GM12878 (cell line): ENCODE measurements around the gene PSTPIP2.

Experiments
- BRCA1 ChIP-seq: IDR thresholded peaks from 2 replicates; pipeline ENCODE4 v1.6.1; 2011; ENCODE audit warnings: low read depth, low read length, improper control_type of control experiment
- CEBPB ChIP-seq, 2 experiments: fragments of 150-350 bp in 1 of 2; IDR thresholded peaks; 2 replicates each; pipeline ENCODE4 v1.6.1; 2012 to 2014; ENCODE audit warnings: low read depth in 2 of 2, low read length in 2 of 2, borderline replicate concordance in 1 of 2, inconsistent platforms in 1 of 2
- CHD1 ChIP-seq: IDR thresholded peaks from 2 replicates; pipeline ENCODE4 v1.6.1; 2012; ENCODE audit warnings: low read depth, low read length, improper control_type of control experiment
- CREB1 ChIP-seq: IDR thresholded peaks from 2 replicates; pipeline ENCODE4 v1.6.1; 2012; ENCODE audit warnings: low read depth, mild to moderate bottlenecking, inconsistent platforms
- CTCF ChIP-seq, 3 experiments: IDR thresholded peaks in 2 of 3; conservative IDR thresholded peaks in 1 of 3; 2 replicates each; pipeline ENCODE4 v1.5.1; 2011; ENCODE audit warnings: low read depth in 3 of 3, low read length in 3 of 3, mild to moderate bottlenecking in 3 of 3, control low read depth in 2 of 3, moderate library complexity in 2 of 3, inconsistent platforms in 1 of 3, mixed read lengths in 1 of 3; ENCODE audit not compliant: control insufficient read depth in 2 of 3, insufficient read depth in 1 of 3; ENCODE audit errors: extremely low read depth in 1 of 3
- EP300 ChIP-seq, 2 experiments: fragments of 150-350 bp in 1 of 2; IDR thresholded peaks; 2 replicates each; pipeline ENCODE4 v1.6.1; 2011 to 2012; ENCODE audit warnings: low read depth in 2 of 2, low read length in 2 of 2, borderline replicate concordance in 1 of 2, improper control_type of control experiment in 1 of 2, inconsistent platforms in 1 of 2; ENCODE audit not compliant: control insufficient read depth in 1 of 2
- EZH2 ChIP-seq: IDR thresholded peaks from 2 replicates; pipeline ENCODE4 v1.6.1; 2012; ENCODE audit warnings: low read depth, mild to moderate bottlenecking, control low read depth, inconsistent platforms, low read length, borderline replicate concordance; ENCODE audit not compliant: control insufficient read depth
- JUND ChIP-seq: IDR thresholded peaks from 2 replicates; pipeline ENCODE4 v1.6.1; 2012; ENCODE audit warnings: low read depth, mild to moderate bottlenecking, low read length, improper control_type of control experiment, moderate library complexity
- NFYB ChIP-seq: IDR thresholded peaks from 2 replicates; pipeline ENCODE4 v1.6.1; 2011; ENCODE audit warnings: low read depth, mild to moderate bottlenecking, low read length, improper control_type of control experiment, moderate library complexity; ENCODE audit not compliant: insufficient read depth
- NR2F1 ChIP-seq: fragments of 450-650 bp; conservative IDR thresholded peaks from 2 replicates; pipeline ENCODE4 v1.6.1; 2017; ENCODE audit warnings: mild to moderate bottlenecking
- POLR2AphosphoS2 ChIP-seq: IDR thresholded peaks from 2 replicates; pipeline ENCODE4 v1.6.1; 2011; ENCODE audit warnings: low read depth, mild to moderate bottlenecking, low read length, improper control_type of control experiment, moderate library complexity
- REST ChIP-seq: IDR thresholded peaks from 2 replicates; pipeline ENCODE4 v1.6.1; 2012; ENCODE audit warnings: mild to moderate bottlenecking, low read depth, low read length
- SMC3 ChIP-seq: IDR thresholded peaks from 2 replicates; pipeline ENCODE4 v1.6.1; 2011; ENCODE audit warnings: low read length, improper control_type of control experiment, borderline replicate concordance
- TF ChIP-seq, protein P1 (sequence below): fragments of 450-650 bp; IDR thresholded peaks from 2 replicates; pipeline ENCODE4 v1.6.1; 2018; ENCODE audit warnings: borderline replicate concordance, mild to moderate bottlenecking; ENCODE audit not compliant: partially characterized antibody

DNA sequence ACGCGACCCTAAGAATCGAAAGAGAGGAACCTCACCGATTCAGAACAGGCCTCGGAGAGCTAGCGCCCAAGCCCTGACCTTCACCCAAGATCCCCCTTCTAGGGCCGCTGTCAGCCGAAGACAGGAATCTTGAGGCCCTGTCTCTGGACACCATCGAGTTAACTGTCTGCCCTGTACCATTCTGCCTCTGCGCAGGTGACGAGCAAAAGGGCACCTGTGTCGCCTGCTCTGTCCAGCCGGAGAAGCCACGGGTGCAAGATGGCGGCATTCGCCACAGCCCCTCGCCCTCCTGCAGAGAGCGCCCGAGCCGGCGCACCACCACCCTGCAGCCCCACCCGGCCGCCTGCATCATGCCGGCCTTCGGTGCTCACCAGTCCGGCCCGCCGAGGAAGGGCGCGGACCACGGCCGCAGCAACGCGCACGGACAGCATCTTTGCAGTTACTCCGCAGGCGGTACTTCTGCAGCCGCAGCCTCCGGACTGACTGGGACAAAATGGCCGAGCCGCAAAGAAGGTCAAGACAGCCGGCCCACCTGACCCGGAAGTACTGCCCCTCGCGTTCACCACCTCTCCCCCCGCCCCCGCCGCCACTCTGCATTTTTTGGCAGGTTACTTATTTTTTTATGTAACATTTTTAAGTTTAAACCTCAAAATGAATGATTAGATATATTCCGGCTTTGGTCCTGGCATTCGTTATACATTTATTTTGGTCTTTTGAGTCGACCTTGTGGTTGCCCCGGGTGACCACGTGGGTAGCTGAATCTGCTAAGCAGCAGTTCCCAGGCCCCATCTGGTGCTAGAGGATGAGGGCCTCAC, 25.9 kb upstream of the PSTPIP2 start, which contains the start of gene ATP5F1A:
- no peak for TF ChIP-seq CTCF (IDR thresholded peaks at IDR 0.05 in 2 of 3, conservative IDR thresholded peaks at IDR 0.05 in 1 of 3; ENCODE audit: control insufficient read depth in 2 of 3, extremely low read depth in 1 of 3, insufficient read depth in 1 of 3, low read depth in 3 of 3, low read length in 3 of 3)
- 0 out of 2 replicates have a peak, but pooled peaks have one; percentile 12 for TF ChIP-seq CHD1
- no peak for TF ChIP-seq EP300 (IDR thresholded peaks at IDR 0.05; ENCODE audit: borderline replicate concordance in 1 of 2, control insufficient read depth in 1 of 2, low read depth in 2 of 2, low read length in 2 of 2)
- TF ChIP-seq NFYB, result no peak
- TF ChIP-seq CREB1, result 0 out of 2 replicates have a peak, but pooled peaks have one; percentile 30
- TF ChIP-seq, protein P1, sequence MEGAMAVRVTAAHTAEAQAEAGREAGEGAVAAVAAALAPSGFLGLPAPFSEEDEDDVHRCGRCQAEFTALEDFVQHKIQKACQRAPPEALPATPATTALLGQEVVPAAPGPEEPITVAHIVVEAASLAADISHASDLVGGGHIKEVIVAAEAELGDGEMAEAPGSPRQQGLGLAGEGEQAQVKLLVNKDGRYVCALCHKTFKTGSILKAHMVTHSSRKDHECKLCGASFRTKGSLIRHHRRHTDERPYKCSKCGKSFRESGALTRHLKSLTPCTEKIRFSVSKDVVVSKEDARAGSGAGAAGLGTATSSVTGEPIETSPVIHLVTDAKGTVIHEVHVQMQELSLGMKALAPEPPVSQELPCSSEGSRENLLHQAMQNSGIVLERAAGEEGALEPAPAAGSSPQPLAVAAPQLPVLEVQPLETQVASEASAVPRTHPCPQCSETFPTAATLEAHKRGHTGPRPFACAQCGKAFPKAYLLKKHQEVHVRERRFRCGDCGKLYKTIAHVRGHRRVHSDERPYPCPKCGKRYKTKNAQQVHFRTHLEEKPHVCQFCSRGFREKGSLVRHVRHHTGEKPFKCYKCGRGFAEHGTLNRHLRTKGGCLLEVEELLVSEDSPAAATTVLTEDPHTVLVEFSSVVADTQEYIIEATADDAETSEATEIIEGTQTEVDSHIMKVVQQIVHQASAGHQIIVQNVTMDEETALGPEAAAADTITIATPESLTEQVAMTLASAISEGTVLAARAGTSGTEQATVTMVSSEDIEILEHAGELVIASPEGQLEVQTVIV, result no peak
- no peak for TF ChIP-seq EZH2
- TF ChIP-seq BRCA1, result no peak
- TF ChIP-seq POLR2AphosphoS2, result 0 out of 2 replicates have a peak, but pooled peaks have one; percentile 38
- no peak for TF ChIP-seq CEBPB (IDR thresholded peaks at IDR 0.05; ENCODE audit: borderline replicate concordance in 1 of 2, low read depth in 2 of 2, low read length in 2 of 2)
- peak; percentile 68; the same call in 1 of the 2 replicates for TF ChIP-seq NR2F1
- TF ChIP-seq JUND, result no peak
- no peak for TF ChIP-seq REST
- no peak for TF ChIP-seq SMC3
